Fibroblast of pulmonary artery (primary cell): ENCODE data around the gene GGA1.

ENCODE experiments used
- DNase-seq: peaks from one replicate; pipeline ENCODE4 v3.0.0-alpha.2; 2010; ENCODE audit warnings: low read depth
- H3K4me3 ChIP-seq: replicated peaks from 2 replicates; pipeline ENCODE4 v1.5.1; 2011; ENCODE audit warnings: low read depth, mild to moderate bottlenecking, control low read depth, low read length, moderate library complexity
- TF ChIP-seq, protein P1 (sequence below): IDR thresholded peaks from 2 replicates; pipeline ENCODE4 v1.5.1; 2011; ENCODE audit warnings: mild to moderate bottlenecking, control low read depth, low read length, inconsistent platforms; ENCODE audit errors: missing control alignments

GGA1 gene

DNA sequence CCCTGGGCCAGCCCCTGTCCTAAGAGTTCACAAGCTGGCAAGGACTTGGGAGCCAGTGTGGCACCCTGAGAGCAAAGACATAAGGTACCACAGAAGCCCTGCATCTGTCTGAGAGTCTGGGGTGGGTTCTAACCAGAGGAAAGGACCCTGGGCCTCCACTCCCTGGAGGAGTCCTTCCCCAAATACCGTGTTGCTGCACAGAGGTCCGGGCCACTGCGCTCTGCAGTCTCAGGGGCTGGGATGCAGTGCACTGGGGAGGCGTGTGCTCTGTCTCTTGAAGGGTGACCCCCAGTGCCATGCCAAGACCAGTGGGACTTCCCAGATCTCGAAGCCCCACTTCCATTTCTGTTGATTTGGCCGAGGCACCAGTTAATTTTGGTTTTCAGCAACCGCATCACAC, 26.5 kb downstream of the GGA1 start:
- H3K4me3 ChIP-seq = no peak overlapping the region
- TF ChIP-seq, protein P1, sequence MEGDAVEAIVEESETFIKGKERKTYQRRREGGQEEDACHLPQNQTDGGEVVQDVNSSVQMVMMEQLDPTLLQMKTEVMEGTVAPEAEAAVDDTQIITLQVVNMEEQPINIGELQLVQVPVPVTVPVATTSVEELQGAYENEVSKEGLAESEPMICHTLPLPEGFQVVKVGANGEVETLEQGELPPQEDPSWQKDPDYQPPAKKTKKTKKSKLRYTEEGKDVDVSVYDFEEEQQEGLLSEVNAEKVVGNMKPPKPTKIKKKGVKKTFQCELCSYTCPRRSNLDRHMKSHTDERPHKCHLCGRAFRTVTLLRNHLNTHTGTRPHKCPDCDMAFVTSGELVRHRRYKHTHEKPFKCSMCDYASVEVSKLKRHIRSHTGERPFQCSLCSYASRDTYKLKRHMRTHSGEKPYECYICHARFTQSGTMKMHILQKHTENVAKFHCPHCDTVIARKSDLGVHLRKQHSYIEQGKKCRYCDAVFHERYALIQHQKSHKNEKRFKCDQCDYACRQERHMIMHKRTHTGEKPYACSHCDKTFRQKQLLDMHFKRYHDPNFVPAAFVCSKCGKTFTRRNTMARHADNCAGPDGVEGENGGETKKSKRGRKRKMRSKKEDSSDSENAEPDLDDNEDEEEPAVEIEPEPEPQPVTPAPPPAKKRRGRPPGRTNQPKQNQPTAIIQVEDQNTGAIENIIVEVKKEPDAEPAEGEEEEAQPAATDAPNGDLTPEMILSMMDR = no peak
- no peak for DNase-seq

DNA sequence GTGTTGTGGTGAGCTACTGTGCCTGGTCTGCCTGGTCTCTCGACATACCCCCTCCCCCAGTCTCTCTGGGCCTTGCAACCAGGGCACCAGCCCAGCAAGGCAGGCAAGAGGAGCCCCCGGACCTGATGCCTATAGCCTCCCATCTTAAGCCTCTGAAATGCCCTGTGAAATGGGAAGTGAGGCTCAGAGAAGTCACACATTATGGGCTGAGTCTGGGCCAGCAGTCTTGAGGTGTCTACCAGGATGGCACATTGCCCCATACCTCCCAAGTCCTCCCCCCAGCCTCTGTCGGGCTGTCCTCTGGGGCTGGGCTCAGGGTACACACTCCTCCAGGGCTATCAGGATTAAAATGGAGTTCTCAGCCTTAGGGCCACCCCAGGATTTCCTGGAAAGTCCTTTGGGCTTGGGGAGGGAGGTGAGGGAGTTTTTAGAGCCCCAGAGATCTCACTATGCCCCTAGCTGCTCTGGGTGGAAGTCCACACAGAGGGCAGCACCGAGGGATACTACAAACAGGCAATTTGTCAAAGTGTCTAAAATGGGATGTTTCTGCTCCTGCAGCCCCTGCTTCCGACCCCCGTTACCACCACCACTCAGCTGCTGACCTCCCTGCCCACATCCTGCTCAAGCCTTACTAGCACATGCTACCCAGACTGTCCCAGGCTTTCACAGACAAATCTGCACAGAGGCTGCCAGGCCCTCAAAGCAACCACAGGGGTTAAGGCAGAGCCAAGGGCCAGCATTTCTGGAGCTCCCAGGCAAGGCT, 27.7 kb downstream of the GGA1 start:
- DNase-seq = peak; percentile 68
- H3K4me3 ChIP-seq = no peak overlapping the region
- TF ChIP-seq, protein P1 = peak; percentile 51

DNA sequence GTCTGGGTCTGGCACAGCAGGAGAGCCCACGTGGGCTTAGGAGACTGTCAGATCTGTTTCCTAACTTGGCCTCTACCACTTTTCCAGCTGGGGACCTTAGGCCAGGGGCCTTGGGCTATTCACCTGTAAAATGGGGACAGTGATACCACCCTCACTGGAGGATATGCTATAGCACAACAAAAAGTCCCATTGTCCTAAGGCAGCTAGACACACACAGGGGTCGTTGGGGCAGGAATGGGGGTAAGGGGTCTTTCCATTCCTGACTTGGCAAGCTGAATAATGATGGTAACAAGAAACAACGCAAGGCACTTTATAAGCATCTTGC, 28.3 kb downstream of the GGA1 start:
- H3K4me3 ChIP-seq = no peak overlapping the region
- no peak for DNase-seq
- TF ChIP-seq, protein P1 = no peak

DNA sequence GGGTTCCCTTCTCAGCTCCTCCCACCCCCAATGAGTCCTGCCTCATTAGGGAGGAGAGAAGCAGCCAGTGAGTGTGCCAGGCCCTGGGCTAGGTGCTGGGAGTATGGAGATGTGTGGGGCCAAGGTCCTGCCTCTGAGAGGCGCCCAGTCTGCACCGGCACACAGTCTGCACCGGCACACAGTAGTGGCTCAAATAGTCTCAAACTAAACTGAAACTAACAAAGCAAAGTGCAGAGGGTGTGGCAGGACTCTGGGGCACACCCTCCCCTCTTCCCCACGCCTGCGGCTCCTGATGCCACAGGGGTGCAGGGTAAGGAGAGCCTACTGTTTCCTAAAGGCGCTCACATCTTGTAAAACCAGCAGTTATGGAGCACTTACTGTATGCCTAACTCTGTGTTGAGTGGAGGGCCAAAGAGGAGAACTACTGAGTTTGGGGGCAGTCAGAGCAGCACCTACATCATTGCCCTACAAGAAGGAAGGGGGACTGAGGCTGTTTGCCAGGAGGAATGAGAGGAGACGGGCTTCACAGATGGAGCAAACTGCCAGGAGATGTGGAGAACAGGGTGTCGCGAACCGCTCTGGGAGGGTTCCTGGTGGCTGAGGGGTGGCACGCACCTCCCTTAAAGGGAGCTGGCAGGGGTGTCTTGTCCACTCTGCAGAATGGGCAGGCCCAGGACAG, 29.9 kb downstream of the GGA1 start:
- TF ChIP-seq, protein P1 = no peak
- peak overlapping the region; percentile 75 for H3K4me3 ChIP-seq
- DNase-seq = no peak

DNA sequence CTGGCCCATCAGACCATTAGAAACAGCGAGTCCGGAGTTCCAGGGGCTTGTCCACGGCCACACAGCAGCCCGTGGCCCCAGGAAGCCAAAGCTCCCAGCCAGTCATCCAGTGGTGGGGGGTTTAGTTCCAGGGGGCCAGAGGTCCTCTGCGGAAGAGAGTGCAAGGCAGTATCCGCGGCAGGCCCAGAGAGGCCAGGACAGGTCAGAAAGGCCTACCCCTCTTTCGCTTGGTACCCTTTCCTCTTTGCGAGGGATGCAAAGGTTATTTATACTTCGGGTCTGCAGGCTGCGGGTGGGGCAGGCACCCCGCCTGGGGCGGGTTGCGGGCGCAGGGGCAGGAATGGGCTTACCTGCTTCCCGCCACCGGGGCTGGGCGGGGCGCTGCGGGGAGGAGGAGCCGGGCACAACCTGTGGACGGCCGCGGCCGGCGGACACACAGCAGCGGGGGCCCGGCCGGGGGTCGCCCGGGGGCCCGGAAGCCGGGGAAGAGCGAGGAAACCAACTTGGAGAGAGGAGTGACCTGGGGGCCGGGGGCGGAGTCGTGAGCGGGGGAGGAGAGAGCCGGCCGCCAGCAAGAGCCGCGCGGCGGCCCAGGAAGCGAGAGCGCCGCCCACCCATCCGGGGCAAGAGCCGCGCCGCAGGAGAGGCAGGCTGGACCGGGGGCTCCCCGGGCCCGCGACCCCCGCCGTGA, 30.6 kb downstream of the GGA1 start, which contains the start of gene SH3BP1:
Gene SH3BP1, plus strand, starts transcription at position 600 of the 691 bp plus-strand sequence. CDS start 119 bp downstream, outside the sequence.
- no peak for DNase-seq
- H3K4me3 ChIP-seq = peak within 1 kb of the TSS; percentile 75
- TF ChIP-seq, protein P1 = no peak

DNA sequence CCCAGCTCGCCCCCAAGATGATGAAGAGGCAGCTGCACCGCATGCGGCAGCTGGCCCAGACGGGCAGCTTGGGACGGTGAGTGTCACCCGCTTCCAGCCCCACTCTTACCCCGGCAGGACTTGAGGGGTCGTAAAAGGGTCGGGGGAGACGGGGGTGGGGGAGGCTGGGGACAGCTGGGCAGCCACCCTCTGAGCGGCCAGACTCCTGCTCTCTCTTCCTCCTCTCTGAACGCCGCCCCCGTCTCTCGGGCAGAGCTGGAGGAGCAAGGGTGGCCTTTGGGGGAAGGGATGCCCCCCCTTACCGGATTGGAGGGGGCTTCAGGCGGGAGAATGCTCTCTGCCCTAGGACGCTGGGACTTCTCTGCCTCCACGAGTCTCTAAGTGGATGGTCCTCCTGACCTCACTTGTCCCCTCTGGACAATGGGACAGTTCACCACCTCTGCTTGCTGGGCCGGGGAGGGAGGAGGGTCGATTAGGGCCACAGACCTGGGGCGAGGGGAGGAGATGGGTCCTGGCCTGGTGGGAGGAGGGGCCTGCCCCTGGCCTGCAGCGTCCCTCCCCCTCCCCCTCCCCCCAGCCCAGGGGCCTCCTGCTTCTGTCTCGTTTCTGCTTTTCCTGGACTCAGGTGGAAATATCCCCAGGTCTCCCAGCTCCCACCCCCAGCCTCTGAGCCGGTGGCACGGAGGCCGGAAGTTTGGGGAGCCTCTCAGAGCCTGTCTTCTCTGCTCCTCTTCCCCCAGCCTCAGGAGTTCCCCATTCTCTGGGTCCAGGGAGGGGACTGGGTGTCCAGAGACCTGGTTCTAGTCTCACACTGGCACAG, 31.3 kb downstream of the GGA1 start:
- peak overlapping the region; percentile 75 for H3K4me3 ChIP-seq
- DNase-seq = no peak
- TF ChIP-seq, protein P1 = no peak
